GM12878 (cell line): ENCODE results near the gene C5AR2. TPM values are rescaled to one million over a fixed set of nuclear protein-coding genes. Genes with fewer than 3 reads are reported as not detected.

ENCODE experiments used
- ATAC-seq: fragments of 200-7000 bp; cut with Tn5 transposase; 3 replicates; pipeline ENCODE4 v1.9.1; 2020; ENCODE audit warnings: mild to moderate bottlenecking, moderate library complexity
- BruUV-seq: library from RNA; stranded (reverse); fragments of 400-500 nt; replicated peaks from 2 replicates; lab custom pipeline; 2021; lab: Mats Ljungman, UMichigan
- CTCF ChIA-PET: fragments of 300-600 bp; sonication (Branson Sonifier 250); formaldehyde crosslinking; extraction: SDS; loops from one replicate; lab custom pipeline; 2021; ENCODE audit warnings: inconsistent platforms; lab: Yijun Ruan, JAX
- POLR2A ChIA-PET: fragments of 350-600 bp; formaldehyde crosslinking; extraction: SDS; loops from one replicate; lab custom pipeline; 2021; ENCODE audit warnings: inconsistent platforms; lab: Charles Lee
- RAD21 ChIA-PET: fragments of 300-600 bp; sonication (Branson Sonifier 250); formaldehyde crosslinking; loops from one replicate; lab custom pipeline; 2023; ENCODE audit warnings: antibody characterized with exemption; ENCODE audit not compliant: unreplicated experiment; lab: Charles Lee
- SMC1A ChIA-PET: fragments of 300-600 bp; sonication (Branson Sonifier 250); formaldehyde crosslinking; loops from one replicate; lab custom pipeline; 2023; ENCODE audit not compliant: unreplicated experiment, uncharacterized antibody; lab: Charles Lee
- DNase-seq: peaks from one replicate; pipeline ENCODE4 v3.0.0-alpha.2; 2011; ENCODE audit warnings: low read depth, low spot score
- FAIRE-seq: peaks from 3 replicates; lab custom pipeline; 2011; peaks lifted over from hg19 to GRCh38; lab: Jason Lieb, UNC
- H2AFZ ChIP-seq: 2 replicates; pipeline ENCODE4 v1.6.0; 2011; ENCODE audit warnings: low read depth, low read length, control low read depth; ENCODE audit not compliant: control insufficient read depth
- H3K27ac ChIP-seq: 2 replicates; pipeline ENCODE4 v1.5.1; 2011; ENCODE audit warnings: control low read depth; ENCODE audit not compliant: control insufficient read depth, insufficient read depth
- H3K27me3 ChIP-seq, 2 experiments: replicated peaks in 1 of 2; 2 replicates each; pipeline versions ENCODE4 v1.6.0 to v1.6.1; 2011; ENCODE audit warnings: low read length in 1 of 2; ENCODE audit not compliant: control insufficient read depth in 2 of 2, insufficient read depth in 2 of 2
- H3K36me3 ChIP-seq, 2 experiments: 2 replicates each; pipeline ENCODE4 v1.5.1; 2011; ENCODE audit warnings: low read length in 1 of 2; ENCODE audit not compliant: control insufficient read depth in 2 of 2, insufficient read depth in 2 of 2
- H3K4me1 ChIP-seq: 2 replicates; pipeline ENCODE4 v1.6.1; 2011; ENCODE audit warnings: mild to moderate bottlenecking, low read length, moderate library complexity, mixed read lengths; ENCODE audit not compliant: control insufficient read depth, insufficient read depth
- H3K4me2 ChIP-seq: 2 replicates; pipeline ENCODE4 v1.6.0; 2011; ENCODE audit warnings: control low read depth; ENCODE audit not compliant: control insufficient read depth, insufficient read depth
- H3K4me3 ChIP-seq: fragments of 200-600 bp; sonication (generic); 2 replicates; pipeline ENCODE4 v1.5.1; 2016
- H3K79me2 ChIP-seq: 2 replicates; pipeline ENCODE4 v1.6.0; 2011; ENCODE audit warnings: low read length; ENCODE audit not compliant: control insufficient read depth, insufficient read depth
- H3K9ac ChIP-seq: 2 replicates; pipeline ENCODE4 v1.8.0; 2011; ENCODE audit warnings: low read length, control low read depth, mixed read lengths; ENCODE audit not compliant: control insufficient read depth, insufficient read depth
- H3K9me3 ChIP-seq: replicated peaks from 3 replicates; pipeline ENCODE4 v1.5.1; 2011; ENCODE audit warnings: mild to moderate bottlenecking, low read length; ENCODE audit not compliant: control insufficient read depth, insufficient read depth
- H4K20me1 ChIP-seq: 2 replicates; pipeline ENCODE4 v1.6.0; 2011; ENCODE audit not compliant: control insufficient read depth, insufficient read depth
- ESRRA ChIP-seq: IDR thresholded peaks from 2 replicates; pipeline ENCODE4 v1.6.1; 2012; ENCODE audit warnings: mild to moderate bottlenecking, low read length, improper control_type of control experiment
- ETV6 ChIP-seq, 2 experiments: fragments of 450-650 bp in 1 of 2; IDR thresholded peaks in 1 of 2; conservative IDR thresholded peaks in 1 of 2; 2 replicates each; pipeline ENCODE4 v1.6.1; 2014; ENCODE audit warnings: antibody characterized with exemption in 1 of 2, borderline replicate concordance in 1 of 2, low read depth in 1 of 2, mild to moderate bottlenecking in 1 of 2, moderate library complexity in 1 of 2
- GATAD2B ChIP-seq: fragments of 450-650 bp; conservative IDR thresholded peaks from 2 replicates; pipeline ENCODE4 v1.6.1; 2017; ENCODE audit warnings: low read depth, mild to moderate bottlenecking, moderate library complexity
- HDAC6 ChIP-seq: fragments of 200-600 bp; sonication (generic); IDR thresholded peaks from one replicate; pipeline ENCODE4 v1.8.0; 2017; ENCODE audit warnings: antibody characterized with exemption; ENCODE audit not compliant: unreplicated experiment
- MXI1 ChIP-seq: fragments of 150-350 bp; IDR thresholded peaks from 2 replicates; pipeline ENCODE4 v1.6.1; 2011; ENCODE audit warnings: low read depth, mild to moderate bottlenecking, inconsistent platforms, low read length, improper control_type of control experiment
- RB1 ChIP-seq: fragments of 450-650 bp; formaldehyde crosslinking; IDR thresholded peaks from 2 replicates; pipeline ENCODE4 v1.6.1; 2017; ENCODE audit warnings: mild to moderate bottlenecking, borderline replicate concordance
- RELA ChIP-seq: fragments of 450-650 bp; IDR thresholded peaks from 2 replicates; pipeline ENCODE4 v1.8.0; 2014; ENCODE audit warnings: borderline replicate concordance; ENCODE audit not compliant: partially characterized antibody
- RFX5 ChIP-seq: IDR thresholded peaks from 2 replicates; pipeline ENCODE4 v1.6.1; 2011; ENCODE audit warnings: low read depth, low read length, improper control_type of control experiment
- RUNX3 ChIP-seq: IDR thresholded peaks from 2 replicates; pipeline ENCODE4 v1.6.1; 2012; ENCODE audit warnings: low read length, inconsistent platforms
- WGBS: methylation state at CpG from one replicate; pipeline ENCODE4 v1.1.6; 2016; ENCODE audit warnings: low lambda C conversion rate; ENCODE audit not compliant: insufficient replicate concordance, insufficient coverage; ENCODE audit errors: missing lambda C conversion rate; 5-methylcytosine and 5-hydroxymethylcytosine counted together
- in situ Hi-C: fragments of 300-500 bp; cut with MboI; formaldehyde crosslinking; loops from 9 replicates; pipeline ENCODE4 v1.14.3; 2018; ENCODE audit warnings: mixed read lengths
- intact Hi-C: fragments of 100-400 bp; cut with micrococcal nuclease; formaldehyde crosslinking; loops from one replicate; pipeline ENCODE4 v1.14.2; 2022; ENCODE audit not compliant: unreplicated experiment
- polyA plus RNA-seq, 11 experiments: library from polyadenylated mRNA; depleted of rRNA in 4 of 11; unstranded in 6 of 11; stranded (reverse) in 5 of 11; fragments of >200 nt; fragmentation: Nextera tagmentation in 4 of 11; fragmentation: Illumina TruSeq in 1 of 11; extraction: Ambion mirVana in 4 of 11; extraction: Trizol in 1 of 11; gene quantifications; 1 replicate in 1 of 11; 2 replicates in 10 of 11; pipeline versions ENCODE4 v1.2.1 to v1.2.3, GENCODE V29; 2011 to 2016; ENCODE audit warnings: inconsistent platforms in 2 of 11, missing spikeins in 2 of 11, low read depth in 1 of 11
- total RNA-seq, 4 experiments: library from RNA; depleted of rRNA in 3 of 4; stranded (reverse); fragments of >200 nt in 3 of 4; fragmentation: Illumina TruSeq in 1 of 4; extraction: Trizol in 1 of 4; gene quantifications; 2 replicates each; pipeline versions ENCODE4 v1.2.1 to v1.2.3, GENCODE V29; 2013 to 2021
- TF ChIP-seq, protein P1 (sequence below): fragments of 450-650 bp; IDR thresholded peaks from 2 replicates; pipeline ENCODE4 v1.6.1; 2018; ENCODE audit warnings: borderline replicate concordance, mild to moderate bottlenecking; ENCODE audit not compliant: partially characterized antibody

C5AR2 gene
- total and polyA plus RNA-seq, 10 of the 15 experiments (the other 5 are each of a cell fraction or from before 2014, with no cell fraction given), result 0.01 TPM; not detected in 9

- Histone ChIP-seq H3K27ac (no peak overlapping the region), H3K4me1 (no peaks in the 10 kb centered on the region; the same call in 1 of the 2 replicates), H3K9me3 (no peaks in the 10 kb centered on the region; the same call in 2 of the 3 replicates), H4K20me1 (no peaks in the 10 kb centered on the region), H3K79me2 (no peaks in the 10 kb centered on the region), H3K36me3 (no peaks in the 10 kb centered on the region; a peak in 1 of 4 replicates), H3K9ac (no peak overlapping the region), H3K27me3 (no peaks in the 10 kb centered on the region), H2AFZ (no peak overlapping the region), H3K4me3 (no peak overlapping the region), H3K4me2 (no peak overlapping the region)
- ATAC-seq, result no peak
- in situ Hi-C loops, result no loop called here
- POLR2A ChIA-PET, result interaction anchor here (0.6 kb wide), 1 partner anchor 34 kb away, joined by 3 read pairs; no protein-coding TSS in a partner anchor
- CTCF ChIA-PET, result no interaction called here
- no peak for FAIRE-seq
- TF ChIP-seq RUNX3, result no peak
- TF ChIP-seq, protein P1, sequence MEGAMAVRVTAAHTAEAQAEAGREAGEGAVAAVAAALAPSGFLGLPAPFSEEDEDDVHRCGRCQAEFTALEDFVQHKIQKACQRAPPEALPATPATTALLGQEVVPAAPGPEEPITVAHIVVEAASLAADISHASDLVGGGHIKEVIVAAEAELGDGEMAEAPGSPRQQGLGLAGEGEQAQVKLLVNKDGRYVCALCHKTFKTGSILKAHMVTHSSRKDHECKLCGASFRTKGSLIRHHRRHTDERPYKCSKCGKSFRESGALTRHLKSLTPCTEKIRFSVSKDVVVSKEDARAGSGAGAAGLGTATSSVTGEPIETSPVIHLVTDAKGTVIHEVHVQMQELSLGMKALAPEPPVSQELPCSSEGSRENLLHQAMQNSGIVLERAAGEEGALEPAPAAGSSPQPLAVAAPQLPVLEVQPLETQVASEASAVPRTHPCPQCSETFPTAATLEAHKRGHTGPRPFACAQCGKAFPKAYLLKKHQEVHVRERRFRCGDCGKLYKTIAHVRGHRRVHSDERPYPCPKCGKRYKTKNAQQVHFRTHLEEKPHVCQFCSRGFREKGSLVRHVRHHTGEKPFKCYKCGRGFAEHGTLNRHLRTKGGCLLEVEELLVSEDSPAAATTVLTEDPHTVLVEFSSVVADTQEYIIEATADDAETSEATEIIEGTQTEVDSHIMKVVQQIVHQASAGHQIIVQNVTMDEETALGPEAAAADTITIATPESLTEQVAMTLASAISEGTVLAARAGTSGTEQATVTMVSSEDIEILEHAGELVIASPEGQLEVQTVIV, result no peak
- no peak for TF ChIP-seq HDAC6
- TF ChIP-seq ETV6 (conservative IDR thresholded peaks at IDR 0.05 in 1 of 2, IDR thresholded peaks at IDR 0.05 in 1 of 2; ENCODE audit: borderline replicate concordance in 1 of 2, low read depth in 1 of 2), result no peak
- TF ChIP-seq MXI1, result no peak
- no peak for TF ChIP-seq ESRRA
- TF ChIP-seq RELA, result no peak
- TF ChIP-seq RB1, result no peak
- TF ChIP-seq GATAD2B, result no peak
- no peak for TF ChIP-seq RFX5
- SMC1A ChIA-PET, result no interaction called here
- DNase-seq, result no peak
- no TSS peak for BruUV-seq
- RAD21 ChIA-PET, result no interaction called here
- 8% methylated on average over 5 of the region's 5 CpGs for WGBS
- intact Hi-C loops, result no loop called here
Observed at GRCh38 chr19:47310819-47311218, 21.2 kb upstream of the C5AR2 start.
